ENCODE results near the gene AMPH.

AMPH gene

GRCh38 chr7:38535073-38535472 lies 96.1 kb downstream of the AMPH start:
- DNase-seq: no peak

GRCh38 chr7:38525857-38526256 lies 105.3 kb downstream of the AMPH start:
- no peak for DNase-seq

GRCh38 chr7:38524786-38525185 lies 106.4 kb downstream of the AMPH start:
- DNase-seq: no peak

- no peak for DNase-seq
Measured at GRCh38 chr7:38520741-38521140, 110.4 kb downstream of the AMPH start.

- no peak for DNase-seq
Measured at GRCh38 chr7:38518541-38518940, 112.6 kb downstream of the AMPH start.

GRCh38 chr7:38512704-38513103 lies 118.5 kb downstream of the AMPH start:
- DNase-seq: no peak

GRCh38 chr7:38512291-38512690 lies 118.9 kb downstream of the AMPH start:
- DNase-seq: no peak

GRCh38 chr7:38507384-38507783 lies 123.8 kb downstream of the AMPH start:
- no peak for DNase-seq

- no peak for DNase-seq
Measured at GRCh38 chr7:38506756-38507155, 124.4 kb downstream of the AMPH start.

- no peak for DNase-seq
Measured at GRCh38 chr7:38506004-38506403, 125.2 kb downstream of the AMPH start.

GRCh38 chr7:38504684-38505083 lies 126.5 kb downstream of the AMPH start:
- DNase-seq: no peak

GRCh38 chr7:38502848-38503247 lies 128.3 kb downstream of the AMPH start:
- DNase-seq: no peak

- no peak for DNase-seq
Measured at GRCh38 chr7:38502289-38502688, 128.9 kb downstream of the AMPH start.

GRCh38 chr7:38492010-38492409 lies 139.2 kb downstream of the AMPH start:
- DNase-seq: no peak

GRCh38 chr7:38482521-38482920 lies 148.7 kb downstream of the AMPH start:
- DNase-seq: no peak

- no peak for DNase-seq
Measured at GRCh38 chr7:38481401-38481800, 149.8 kb downstream of the AMPH start.

GRCh38 chr7:38478404-38478803 lies 152.8 kb downstream of the AMPH start:
- no peak for DNase-seq

- no peak for DNase-seq
Measured at GRCh38 chr7:38477333-38477732, 153.8 kb downstream of the AMPH start.

GRCh38 chr7:38476764-38477163 lies 154.4 kb downstream of the AMPH start:
- DNase-seq: no peak

- no peak for DNase-seq
Measured at GRCh38 chr7:38465956-38466355, 165.2 kb downstream of the AMPH start.

- DNase-seq: peak; percentile 88
Measured at GRCh38 chr7:38463277-38464225, 167.6 kb downstream of the AMPH start.

GRCh38 chr7:38462819-38463218 lies 168.4 kb downstream of the AMPH start:
- DNase-seq: no peak

GRCh38 chr7:38461887-38462286 lies 169.3 kb downstream of the AMPH start:
- DNase-seq: no peak

GRCh38 chr7:38453826-38454225 lies 177.3 kb downstream of the AMPH start:
- DNase-seq: no peak

GRCh38 chr7:38453168-38453567 lies 178.0 kb downstream of the AMPH start:
- no peak for DNase-seq
